Measurements from ENCODE around the gene ANO1.

Gene ANO1

DNA sequence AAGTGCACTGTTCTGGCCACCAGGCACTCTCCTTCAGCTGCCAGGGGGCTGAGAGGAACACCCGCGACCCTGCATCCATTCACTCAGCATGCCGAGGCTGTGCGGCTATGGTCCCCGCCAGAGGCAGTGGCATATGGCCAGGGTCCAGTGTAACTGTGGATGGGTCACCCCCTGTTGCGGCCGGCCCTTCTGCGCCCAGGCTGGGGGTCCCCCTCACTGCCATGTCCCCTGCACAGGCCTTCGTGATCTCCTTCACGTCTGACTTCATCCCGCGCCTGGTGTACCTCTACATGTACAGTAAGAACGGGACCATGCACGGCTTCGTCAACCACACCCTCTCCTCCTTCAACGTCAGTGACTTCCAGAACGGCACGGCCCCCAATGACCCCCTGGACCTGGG is 104.1 kb downstream of the ANO1 start:
- peaks cover 2% of the 10 kb centered on the region in 2 donors for H3K27me3 ChIP-seq (ENCODE audit: control insufficient read depth in 1 of 2, insufficient read depth in 2 of 2, low read length in 2 of 2)
- no peaks in the 10 kb centered on the region for H3K36me3 ChIP-seq (ENCODE audit: control insufficient read depth in 2 of 2, insufficient read depth in 2 of 2, low read length in 2 of 2)
- no peak overlapping the region for H3K4me3 ChIP-seq (ENCODE audit: low read length in 2 of 2)
- no peaks in the 10 kb centered on the region for H3K4me1 ChIP-seq (ENCODE audit: control insufficient read depth, insufficient read depth, low read length)
- H3K27ac ChIP-seq (ENCODE audit: low read length): no peak overlapping the region
- H3K9ac ChIP-seq (ENCODE audit: low read length in 2 of 2): no peak overlapping the region
- H3K9me3 ChIP-seq (ENCODE audit: control insufficient read depth in 2 of 2, low read length in 2 of 2): no peaks in the 10 kb centered on the region

DNA sequence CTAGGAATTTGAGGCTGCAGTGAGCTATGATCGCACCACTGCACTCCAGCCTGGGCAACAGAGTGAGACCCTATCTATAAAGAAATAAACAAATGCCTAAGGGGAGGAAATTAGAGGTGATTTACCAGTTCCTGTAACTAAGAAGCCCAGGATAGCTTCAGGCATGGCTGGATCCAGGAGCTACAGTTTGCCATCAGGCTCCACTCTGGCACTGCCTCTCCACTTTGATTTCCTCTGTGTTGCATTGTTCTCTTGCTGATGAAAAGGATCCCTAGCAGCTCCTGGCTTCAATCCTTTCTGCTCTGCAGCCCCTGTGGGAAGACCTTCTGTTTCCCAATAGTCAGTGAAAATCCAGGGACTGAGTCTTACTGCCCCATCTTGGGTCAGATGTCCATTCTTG is 104.9 kb downstream of the ANO1 start:
- Histone ChIP-seq H3K27ac (ENCODE audit: low read length) (no peak overlapping the region), H3K27me3 (ENCODE audit: control insufficient read depth in 1 of 2, insufficient read depth in 2 of 2, low read length in 2 of 2) (peaks cover 2% of the 10 kb centered on the region in 2 donors), H3K36me3 (ENCODE audit: control insufficient read depth in 2 of 2, insufficient read depth in 2 of 2, low read length in 2 of 2) (no peaks in the 10 kb centered on the region), H3K4me1 (ENCODE audit: control insufficient read depth, insufficient read depth, low read length) (no peaks in the 10 kb centered on the region), H3K4me3 (ENCODE audit: low read length in 2 of 2) (no peak overlapping the region), H3K9ac (ENCODE audit: low read length in 2 of 2) (no peak overlapping the region), H3K9me3 (ENCODE audit: control insufficient read depth in 2 of 2, low read length in 2 of 2) (no peaks in the 10 kb centered on the region)

DNA sequence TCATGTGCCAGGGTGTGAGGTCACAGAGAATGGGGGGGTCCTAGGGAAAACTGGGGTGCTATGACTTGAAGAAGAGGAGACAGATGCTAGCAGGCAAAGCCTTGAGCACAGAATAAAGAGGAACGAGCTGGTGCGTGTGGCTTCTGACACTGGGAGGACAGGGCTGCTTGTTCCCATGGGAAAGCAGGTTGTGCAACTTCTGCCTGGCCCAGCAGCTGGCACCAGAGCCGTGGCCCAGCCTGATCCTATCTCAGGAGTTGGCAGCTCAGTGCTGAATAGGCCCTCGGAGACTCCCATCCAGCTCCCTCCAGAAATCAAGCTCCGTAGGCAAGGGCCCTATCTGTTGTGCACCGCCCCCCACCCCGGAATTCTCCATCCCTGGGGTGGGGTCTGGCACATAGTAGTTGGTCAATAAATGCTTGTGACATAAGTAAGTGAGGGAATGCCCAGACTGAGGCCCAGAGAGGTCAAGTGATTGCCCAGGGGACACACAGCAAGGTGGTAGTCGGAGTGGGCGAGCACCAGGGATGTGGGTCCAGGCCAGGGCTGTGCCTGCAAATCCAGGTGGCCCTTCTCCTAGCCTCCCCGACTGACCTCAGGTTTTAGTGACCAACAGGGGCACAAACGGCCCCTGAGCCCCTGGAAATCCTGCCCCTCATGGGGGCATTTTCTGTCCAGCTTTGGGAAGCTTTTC is 105.5 kb downstream of the ANO1 start:
- no peak overlapping the region for H3K27ac ChIP-seq (ENCODE audit: low read length)
- no peaks in the 10 kb centered on the region for H3K4me1 ChIP-seq (ENCODE audit: control insufficient read depth, insufficient read depth, low read length)
- no peak overlapping the region for H3K9ac ChIP-seq (ENCODE audit: low read length in 2 of 2)
- no peak overlapping the region for H3K4me3 ChIP-seq (ENCODE audit: low read length in 2 of 2)
- no peaks in the 10 kb centered on the region for H3K9me3 ChIP-seq (ENCODE audit: control insufficient read depth in 2 of 2, low read length in 2 of 2)
- H3K36me3 ChIP-seq (ENCODE audit: control insufficient read depth in 2 of 2, insufficient read depth in 2 of 2, low read length in 2 of 2): no peaks in the 10 kb centered on the region
- H3K27me3 ChIP-seq (ENCODE audit: control insufficient read depth in 1 of 2, insufficient read depth in 2 of 2, low read length in 2 of 2): peaks cover 2% of the 10 kb centered on the region in 2 donors

DNA sequence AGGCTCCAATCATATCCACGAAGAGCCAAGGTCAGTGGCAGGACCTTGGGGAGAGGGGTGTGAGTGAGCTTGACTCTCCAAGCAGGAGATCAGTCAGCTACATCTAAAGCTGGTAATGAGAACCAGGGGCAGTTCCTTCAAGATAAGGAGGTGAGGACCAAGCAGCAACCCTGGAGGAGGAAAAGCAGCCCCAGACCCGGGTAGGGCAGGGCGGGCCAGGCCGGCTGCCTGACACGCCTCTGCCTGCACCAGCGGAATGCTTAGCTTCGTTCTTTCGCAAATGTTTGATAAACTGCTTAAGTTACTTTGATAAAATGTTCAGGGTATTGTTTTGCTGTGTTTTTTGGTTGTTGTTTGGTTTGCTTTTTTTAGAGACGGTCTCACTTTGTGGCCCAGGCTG is 106.3 kb downstream of the ANO1 start:
- Histone ChIP-seq H3K9me3 (ENCODE audit: control insufficient read depth in 2 of 2, low read length in 2 of 2) (no peaks in the 10 kb centered on the region), H3K9ac (ENCODE audit: low read length in 2 of 2) (no peak overlapping the region), H3K36me3 (ENCODE audit: control insufficient read depth in 2 of 2, insufficient read depth in 2 of 2, low read length in 2 of 2) (no peaks in the 10 kb centered on the region), H3K4me1 (ENCODE audit: control insufficient read depth, insufficient read depth, low read length) (no peaks in the 10 kb centered on the region), H3K27ac (ENCODE audit: low read length) (no peak overlapping the region), H3K27me3 (ENCODE audit: control insufficient read depth in 1 of 2, insufficient read depth in 2 of 2, low read length in 2 of 2) (peaks cover under 1 to 2% of the 10 kb centered on the region in 2 donors), H3K4me3 (ENCODE audit: low read length in 2 of 2) (no peak overlapping the region)

DNA sequence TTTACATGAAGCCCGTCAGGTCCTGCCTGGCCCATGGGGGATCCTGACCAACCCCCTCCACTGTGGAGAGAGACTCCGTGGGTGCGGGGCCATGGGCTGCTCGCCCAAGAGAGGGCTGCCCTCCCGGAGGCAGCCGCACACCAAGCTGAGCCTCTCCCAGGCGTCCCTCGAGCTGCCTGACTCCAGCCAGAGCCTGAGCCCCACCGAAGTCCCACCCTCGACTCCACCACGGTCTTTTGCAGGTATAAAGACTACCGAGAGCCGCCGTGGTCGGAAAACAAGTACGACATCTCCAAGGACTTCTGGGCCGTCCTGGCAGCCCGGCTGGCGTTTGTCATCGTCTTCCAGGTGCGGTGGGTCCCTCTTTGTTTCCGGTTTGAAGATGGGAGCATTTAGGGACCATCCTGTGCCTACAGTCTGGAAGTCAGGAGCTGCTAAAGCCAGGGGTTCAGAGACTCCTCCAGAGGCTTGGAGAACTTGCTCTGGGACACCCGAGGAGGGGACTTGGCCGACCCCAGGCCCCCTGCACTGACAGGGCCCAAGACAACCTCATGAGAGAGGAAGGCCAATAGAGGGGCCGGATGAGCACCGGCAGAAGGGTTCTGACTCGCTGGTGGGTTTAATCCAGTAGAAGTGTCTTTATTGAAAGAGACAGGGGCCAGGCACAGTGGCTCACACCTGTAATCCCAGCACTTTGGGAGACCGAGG is 107.4 kb downstream of the ANO1 start:
- H3K4me1 ChIP-seq (ENCODE audit: control insufficient read depth, insufficient read depth, low read length): no peaks in the 10 kb centered on the region
- H3K4me3 ChIP-seq (ENCODE audit: low read length in 2 of 2): no peak overlapping the region
- no peak overlapping the region for H3K27ac ChIP-seq (ENCODE audit: low read length)
- no peak overlapping the region for H3K9ac ChIP-seq (ENCODE audit: low read length in 2 of 2)
- peaks cover 2 to 4% of the 10 kb centered on the region in 2 donors for H3K27me3 ChIP-seq (ENCODE audit: control insufficient read depth in 1 of 2, insufficient read depth in 2 of 2, low read length in 2 of 2)
- no peaks in the 10 kb centered on the region for H3K9me3 ChIP-seq (ENCODE audit: control insufficient read depth in 2 of 2, low read length in 2 of 2)
- no peaks in the 10 kb centered on the region for H3K36me3 ChIP-seq (ENCODE audit: control insufficient read depth in 2 of 2, insufficient read depth in 2 of 2, low read length in 2 of 2)

DNA sequence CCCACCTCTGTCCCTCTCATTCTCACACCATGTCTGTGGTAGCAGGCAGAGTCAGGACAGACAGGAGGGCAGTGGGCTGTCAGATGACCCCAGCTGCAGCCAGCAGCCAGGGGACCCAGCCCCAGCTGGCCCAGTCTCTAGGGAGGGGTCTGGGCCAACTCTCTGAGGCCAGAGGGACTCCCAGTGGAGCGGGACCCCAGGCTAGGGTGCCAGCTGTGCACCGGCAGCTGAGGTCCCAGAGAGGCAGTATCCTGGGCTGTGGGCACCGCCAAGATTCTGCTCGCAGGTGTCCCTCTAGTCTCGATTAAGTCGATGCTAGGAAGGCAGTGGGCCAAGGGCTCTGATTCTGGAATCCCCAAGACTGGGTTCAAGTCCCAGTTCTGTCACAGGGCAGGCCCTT is 108.3 kb downstream of the ANO1 start:
- Histone ChIP-seq H3K9ac (ENCODE audit: low read length in 2 of 2) (no peak overlapping the region), H3K4me1 (ENCODE audit: control insufficient read depth, insufficient read depth, low read length) (no peaks in the 10 kb centered on the region), H3K27ac (ENCODE audit: low read length) (no peak overlapping the region), H3K27me3 (ENCODE audit: control insufficient read depth in 1 of 2, insufficient read depth in 2 of 2, low read length in 2 of 2) (peaks cover 2 to 10% of the 10 kb centered on the region in 2 donors), H3K4me3 (ENCODE audit: low read length in 2 of 2) (no peak overlapping the region), H3K9me3 (ENCODE audit: control insufficient read depth in 2 of 2, low read length in 2 of 2) (no peaks in the 10 kb centered on the region), H3K36me3 (ENCODE audit: control insufficient read depth in 2 of 2, insufficient read depth in 2 of 2, low read length in 2 of 2) (no peaks in the 10 kb centered on the region)

DNA sequence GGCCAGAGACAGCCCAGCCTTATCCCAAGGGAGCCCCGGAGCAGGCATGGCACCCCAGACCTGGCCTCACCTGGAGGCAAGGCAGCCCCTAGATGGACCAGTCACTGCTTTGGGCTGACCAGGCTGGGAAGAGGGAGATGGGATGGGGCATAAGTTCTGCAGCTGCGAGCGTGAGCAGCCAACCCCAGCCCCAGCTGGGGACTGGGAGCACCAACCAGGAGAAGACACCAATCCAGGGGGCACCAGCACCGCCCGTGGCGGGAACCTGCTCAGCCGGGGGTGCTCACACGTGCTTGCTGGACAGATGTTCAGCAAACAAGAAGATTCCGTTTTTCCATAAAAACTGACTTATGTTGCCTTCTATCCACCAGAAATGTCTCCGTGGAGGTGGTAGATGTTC is 108.8 kb downstream of the ANO1 start:
- Histone ChIP-seq H3K9ac (ENCODE audit: low read length in 2 of 2) (no peak overlapping the region), H3K27me3 (ENCODE audit: control insufficient read depth in 1 of 2, insufficient read depth in 2 of 2, low read length in 2 of 2) (peaks cover 2 to 12% of the 10 kb centered on the region in 2 donors), H3K36me3 (ENCODE audit: control insufficient read depth in 2 of 2, insufficient read depth in 2 of 2, low read length in 2 of 2) (no peaks in the 10 kb centered on the region), H3K27ac (ENCODE audit: low read length) (no peak overlapping the region), H3K4me1 (ENCODE audit: control insufficient read depth, insufficient read depth, low read length) (no peaks in the 10 kb centered on the region), H3K9me3 (ENCODE audit: control insufficient read depth in 2 of 2, low read length in 2 of 2) (no peaks in the 10 kb centered on the region), H3K4me3 (ENCODE audit: low read length in 2 of 2) (no peak overlapping the region)

DNA sequence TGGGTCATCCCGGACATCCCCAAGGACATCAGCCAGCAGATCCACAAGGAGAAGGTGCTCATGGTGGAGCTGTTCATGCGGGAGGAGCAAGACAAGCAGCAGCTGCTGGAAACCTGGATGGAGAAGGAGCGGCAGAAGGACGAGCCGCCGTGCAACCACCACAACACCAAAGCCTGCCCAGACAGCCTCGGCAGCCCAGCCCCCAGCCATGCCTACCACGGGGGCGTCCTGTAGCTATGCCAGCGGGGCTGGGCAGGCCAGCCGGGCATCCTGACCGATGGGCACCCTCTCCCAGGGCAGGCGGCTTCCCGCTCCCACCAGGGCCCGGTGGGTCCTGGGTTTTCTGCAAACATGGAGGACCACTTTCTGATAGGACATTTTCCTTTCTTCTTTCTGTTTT is 109.7 kb downstream of the ANO1 start:
- Histone ChIP-seq H3K36me3 (ENCODE audit: control insufficient read depth in 2 of 2, insufficient read depth in 2 of 2, low read length in 2 of 2) (no peaks in the 10 kb centered on the region), H3K4me1 (ENCODE audit: control insufficient read depth, insufficient read depth, low read length) (no peaks in the 10 kb centered on the region), H3K9ac (ENCODE audit: low read length in 2 of 2) (no peak overlapping the region), H3K4me3 (ENCODE audit: low read length in 2 of 2) (no peak overlapping the region), H3K27me3 (ENCODE audit: control insufficient read depth in 1 of 2, insufficient read depth in 2 of 2, low read length in 2 of 2) (peaks cover 3 to 15% of the 10 kb centered on the region in 2 donors), H3K27ac (ENCODE audit: low read length) (no peak overlapping the region), H3K9me3 (ENCODE audit: control insufficient read depth in 2 of 2, low read length in 2 of 2) (no peaks in the 10 kb centered on the region)

DNA sequence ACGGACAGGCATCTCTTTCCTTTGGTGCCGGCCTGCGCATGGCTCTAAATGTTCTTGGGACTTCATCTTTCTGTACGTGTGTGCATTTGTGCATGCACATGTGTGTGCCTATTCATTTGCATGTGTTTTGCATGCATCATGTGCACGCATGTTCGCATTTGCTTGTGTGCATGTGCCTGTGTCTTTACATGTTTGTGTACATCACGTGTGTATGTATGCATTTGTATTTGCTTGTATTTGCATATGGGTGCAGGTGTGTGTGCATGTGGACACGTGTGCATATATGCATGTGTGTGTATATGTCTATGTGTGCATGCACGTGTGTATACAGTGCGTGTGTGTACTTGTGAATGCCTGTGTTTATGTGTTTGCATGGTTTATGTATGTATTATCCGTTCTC is 111.5 kb downstream of the ANO1 start:
- H3K27me3 ChIP-seq (ENCODE audit: control insufficient read depth in 1 of 2, insufficient read depth in 2 of 2, low read length in 2 of 2): peaks cover 6 to 20% of the 10 kb centered on the region in 2 donors
- no peak overlapping the region for H3K9ac ChIP-seq (ENCODE audit: low read length in 2 of 2)
- H3K4me1 ChIP-seq (ENCODE audit: control insufficient read depth, insufficient read depth, low read length): no peaks in the 10 kb centered on the region
- H3K4me3 ChIP-seq (ENCODE audit: low read length in 2 of 2): no peak overlapping the region
- no peak overlapping the region for H3K27ac ChIP-seq (ENCODE audit: low read length)
- no peaks in the 10 kb centered on the region for H3K9me3 ChIP-seq (ENCODE audit: control insufficient read depth in 2 of 2, low read length in 2 of 2)
- no peaks in the 10 kb centered on the region for H3K36me3 ChIP-seq (ENCODE audit: control insufficient read depth in 2 of 2, insufficient read depth in 2 of 2, low read length in 2 of 2)

DNA sequence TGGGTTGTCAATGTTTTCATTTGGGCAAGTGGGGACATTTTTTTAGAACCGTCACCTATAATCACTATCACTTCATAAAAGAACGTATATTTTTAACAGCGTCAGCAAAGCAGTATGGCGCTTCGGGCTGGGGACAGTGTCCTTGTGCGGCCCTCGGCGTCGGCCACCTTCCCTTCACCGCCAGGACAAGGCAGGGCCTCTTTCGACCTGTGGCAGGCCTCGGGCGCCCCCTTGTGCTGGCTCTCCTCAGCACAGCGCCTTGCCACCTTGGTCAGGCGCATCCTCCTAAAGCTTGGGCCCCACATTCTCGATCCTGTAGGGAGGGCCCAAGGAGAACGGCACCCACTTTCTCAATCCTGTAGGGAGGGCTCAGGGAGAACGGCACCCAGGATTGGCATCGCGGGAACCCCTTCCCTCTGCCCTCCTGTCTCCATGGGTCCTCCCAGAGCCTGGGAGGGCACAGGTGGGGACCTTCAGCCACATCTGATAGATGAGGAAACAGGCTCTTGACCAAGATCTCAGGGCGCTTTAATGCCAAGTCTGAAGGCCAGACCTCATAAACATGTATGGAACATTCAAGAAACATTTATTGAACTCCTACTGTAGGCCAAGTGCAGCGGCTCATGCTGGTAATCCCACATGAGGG is 113.5 kb downstream of the ANO1 start:
- H3K27ac ChIP-seq (ENCODE audit: low read length): no peak overlapping the region
- H3K4me3 ChIP-seq (ENCODE audit: low read length in 2 of 2): no peak overlapping the region
- no peak overlapping the region for H3K9ac ChIP-seq (ENCODE audit: low read length in 2 of 2)

More for the DNA sequence above, 113.5 kb downstream of the ANO1 start:
- no peaks in the 10 kb centered on the region for H3K36me3 ChIP-seq (ENCODE audit: control insufficient read depth in 2 of 2, insufficient read depth in 2 of 2, low read length in 2 of 2)
- H3K27me3 ChIP-seq (ENCODE audit: control insufficient read depth in 1 of 2, insufficient read depth in 2 of 2, low read length in 2 of 2): peaks cover 4 to 22% of the 10 kb centered on the region in 2 donors
- H3K9me3 ChIP-seq (ENCODE audit: control insufficient read depth in 2 of 2, low read length in 2 of 2): no peaks in the 10 kb centered on the region
- H3K4me1 ChIP-seq (ENCODE audit: control insufficient read depth, insufficient read depth, low read length): no peaks in the 10 kb centered on the region

All from stomach smooth muscle (tissue), 2 donors.